Astrocyte (in vitro differentiated cells and primary cell): ENCODE results near the gene LSM5.

ENCODE experiments used
- CTCF ChIP-seq: IDR thresholded peaks from 2 replicates; pipeline ENCODE4 v1.5.1; 2011; ENCODE audit warnings: low read depth, mild to moderate bottlenecking, inconsistent platforms, low read length, moderate library complexity; ENCODE audit not compliant: insufficient read depth
- EZH2 ChIP-seq: IDR thresholded peaks from 2 replicates; pipeline ENCODE4 v1.6.1; 2012; ENCODE audit warnings: mild to moderate bottlenecking, low read length, inconsistent platforms; ENCODE audit not compliant: insufficient read depth

- TF ChIP-seq CTCF: no peak
- no peak for TF ChIP-seq EZH2
Measured at GRCh38 chr7:32516551-32517100, 26.4 kb upstream of the LSM5 start.
